SJSA1 (cell line): ENCODE results near the gene TEAD1. TPM values are rescaled to one million over a fixed set of nuclear protein-coding genes. Genes with fewer than 3 reads are reported as not detected.

Experiments
- DNase-seq, 2 experiments: peaks; one replicate each; pipeline ENCODE4 v3.0.0-alpha.2; 2015 to 2020; ENCODE audit warnings: low spot score in 2 of 2, low read depth in 1 of 2
- H3K27ac ChIP-seq: fragments of 250-450 bp; sonication (Bioruptor Pico); 2 replicates; pipeline ENCODE4 v1.5.1; 2020; ENCODE audit warnings: mild to moderate bottlenecking, moderate library complexity
- H3K27me3 ChIP-seq: fragments of 250-450 bp; sonication (Bioruptor Pico); replicated peaks from 2 replicates; pipeline ENCODE4 v1.5.1; 2020; ENCODE audit warnings: mild to moderate bottlenecking, moderate library complexity
- H3K36me3 ChIP-seq: fragments of 250-450 bp; sonication (Bioruptor Pico); 2 replicates; pipeline ENCODE4 v1.5.1; 2020; ENCODE audit warnings: mild to moderate bottlenecking
- H3K4me1 ChIP-seq: fragments of 250-450 bp; sonication (Bioruptor Pico); replicated peaks from 2 replicates; pipeline ENCODE4 v1.6.1; 2021; ENCODE audit warnings: mild to moderate bottlenecking
- H3K4me3 ChIP-seq: fragments of 250-450 bp; sonication (Bioruptor Pico); 2 replicates; pipeline ENCODE4 v1.5.1; 2020; ENCODE audit warnings: mild to moderate bottlenecking
- H3K9me3 ChIP-seq: fragments of 250-450 bp; sonication (Bioruptor Pico); replicated peaks from 2 replicates; pipeline ENCODE4 v1.5.1; 2020; ENCODE audit warnings: mild to moderate bottlenecking
- total RNA-seq: library from RNA; depleted of rRNA; stranded (reverse); fragments of >200 nt; shearing (Covaris generic); gene quantifications from 2 replicates; pipeline ENCODE4 v1.2.3, GENCODE V29; 2014

The TEAD1 gene
- total RNA-seq, 1 experiment from 2014 or later = 123 TPM

DNA sequence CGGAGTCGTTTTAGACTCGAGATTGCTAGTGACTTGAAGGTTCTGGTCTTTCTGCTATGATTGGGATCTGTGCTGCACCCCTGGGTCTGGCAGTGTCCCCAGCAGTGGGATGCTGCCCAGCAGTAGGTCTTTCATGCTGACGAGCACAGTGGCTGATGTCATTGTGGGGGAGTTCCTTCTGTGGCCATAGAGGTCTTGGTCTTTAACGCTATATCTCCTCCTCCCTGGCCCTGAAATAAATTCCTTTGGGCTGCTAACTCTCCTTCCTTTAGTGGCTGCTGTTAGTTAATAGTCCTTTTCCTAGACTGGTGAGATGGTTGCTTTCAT is 136.3 kb downstream of the TEAD1 start:
- H3K36me3 ChIP-seq = peaks cover 17% of the 10 kb centered on the region
- peaks cover 57% of the 10 kb centered on the region for H3K4me1 ChIP-seq
- no peaks in the 10 kb centered on the region for H3K27me3 ChIP-seq
- DNase-seq = no peak
- no peaks in the 10 kb centered on the region for H3K9me3 ChIP-seq
- no peak overlapping the region for H3K4me3 ChIP-seq
- no peak overlapping the region for H3K27ac ChIP-seq

- Histone ChIP-seq H3K27me3 (no peaks in the 10 kb centered on the region), H3K4me3 (no peak overlapping the region), H3K9me3 (no peaks in the 10 kb centered on the region), H3K36me3 (peaks cover 17% of the 10 kb centered on the region), H3K27ac (no peak overlapping the region), H3K4me1 (peaks cover 68% of the 10 kb centered on the region)
- no peak for DNase-seq
These were observed 137.6 kb downstream of the TEAD1 start for GRCh38 chr11:12811861-12812260.

GRCh38 chr11:12812849-12813248 is 138.6 kb downstream of the TEAD1 start:
- H3K27ac ChIP-seq = no peak overlapping the region

GRCh38 chr11:12813371-12814225 is 139.4 kb downstream of the TEAD1 start:
- Histone ChIP-seq H3K9me3 (no peaks in the 10 kb centered on the region), H3K27ac (peak overlapping the region; percentile 49), H3K4me1 (peaks cover 71% of the 10 kb centered on the region), H3K27me3 (no peaks in the 10 kb centered on the region), H3K4me3 (peak overlapping the region; percentile 4; the same call in 1 of the 2 replicates), H3K36me3 (peaks cover 24% of the 10 kb centered on the region)
- DNase-seq = no peak

More at GRCh38 chr11:12812849-12813248, 138.6 kb downstream of the TEAD1 start:
- DNase-seq = no peak
- Histone ChIP-seq H3K27me3 (no peaks in the 10 kb centered on the region), H3K9me3 (no peaks in the 10 kb centered on the region), H3K36me3 (peaks cover 21% of the 10 kb centered on the region), H3K4me3 (no peak overlapping the region), H3K4me1 (peaks cover 71% of the 10 kb centered on the region)

DNA sequence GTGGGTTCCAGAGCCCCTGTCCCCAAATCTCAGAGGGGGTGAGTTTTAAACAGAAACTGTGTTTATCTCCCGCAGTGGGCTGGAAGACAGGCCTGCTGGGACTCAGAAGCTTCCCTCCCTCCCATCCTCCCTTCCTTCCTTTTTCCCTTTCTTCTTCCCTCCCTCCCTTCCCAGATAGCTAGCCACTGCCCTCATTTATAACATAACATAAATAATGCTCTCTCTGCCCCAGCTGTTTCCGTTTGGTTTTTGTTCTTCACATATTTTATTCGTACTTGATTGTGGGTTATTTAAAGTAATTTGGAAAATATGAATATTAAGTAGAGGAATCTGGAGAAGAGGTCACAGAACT is 140.9 kb downstream of the TEAD1 start:
- no peaks in the 10 kb centered on the region for H3K27me3 ChIP-seq
- H3K36me3 ChIP-seq = peaks cover 20% of the 10 kb centered on the region
- no peak overlapping the region; the same call in 1 of the 2 replicates for H3K27ac ChIP-seq
- no peak for DNase-seq
- no peaks in the 10 kb centered on the region for H3K9me3 ChIP-seq
- no peak overlapping the region for H3K4me3 ChIP-seq
- H3K4me1 ChIP-seq = peaks cover 71% of the 10 kb centered on the region

GRCh38 chr11:12815931-12816494 is 141.8 kb downstream of the TEAD1 start:
- DNase-seq = no peak
- no peaks in the 10 kb centered on the region for H3K27me3 ChIP-seq
- no peak overlapping the region for H3K4me3 ChIP-seq
- peaks cover 25% of the 10 kb centered on the region for H3K36me3 ChIP-seq
- H3K9me3 ChIP-seq = no peaks in the 10 kb centered on the region
- H3K4me1 ChIP-seq = peaks cover 71% of the 10 kb centered on the region
- H3K27ac ChIP-seq = no peak overlapping the region

GRCh38 chr11:12817681-12818332 is 143.6 kb downstream of the TEAD1 start:
- peak in 1 of 2 experiments; percentile 79 for DNase-seq
- H3K27me3 ChIP-seq = no peaks in the 10 kb centered on the region
- no peaks in the 10 kb centered on the region for H3K9me3 ChIP-seq
- H3K36me3 ChIP-seq = peaks cover 30% of the 10 kb centered on the region
- H3K27ac ChIP-seq = peak overlapping the region; percentile 76
- H3K4me3 ChIP-seq = no peak overlapping the region
- H3K4me1 ChIP-seq = peaks cover 65% of the 10 kb centered on the region

DNA sequence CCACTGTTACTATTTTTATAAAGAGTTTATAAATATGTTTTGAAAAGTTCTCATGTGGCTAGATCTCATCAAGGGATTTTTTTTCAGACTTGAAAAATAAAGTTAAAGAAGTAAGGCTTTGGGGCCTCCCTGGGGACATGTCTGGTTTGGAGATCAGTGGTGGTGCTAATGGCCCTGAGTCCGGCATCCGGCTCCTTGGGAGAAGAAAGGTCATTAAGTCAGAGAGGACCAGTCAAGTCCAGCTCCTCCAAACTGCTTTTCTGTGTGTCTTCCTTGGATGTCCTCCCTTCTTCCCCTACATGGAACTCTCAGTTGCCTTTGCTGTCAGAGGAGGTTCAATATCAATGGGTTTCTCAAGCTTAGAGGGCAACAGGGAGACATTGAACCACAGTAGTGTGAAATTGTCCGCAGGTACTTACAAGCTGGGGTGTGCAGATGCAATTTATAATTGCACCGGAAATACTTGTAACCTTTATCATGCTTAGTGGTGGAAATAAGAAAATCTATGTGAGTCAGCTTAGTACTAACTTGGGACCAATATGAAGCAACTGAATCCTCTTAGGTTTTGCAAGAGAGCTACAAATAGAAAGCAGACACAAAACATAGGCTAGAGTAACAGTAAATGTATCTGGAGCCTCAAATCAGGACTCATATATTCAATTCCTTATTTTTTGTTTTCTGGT is 144.3 kb downstream of the TEAD1 start:
- peaks cover 58% of the 10 kb centered on the region for H3K4me1 ChIP-seq
- H3K9me3 ChIP-seq = no peaks in the 10 kb centered on the region
- no peak overlapping the region for H3K4me3 ChIP-seq
- DNase-seq = peak in 1 of 2 experiments; percentile 49
- H3K27me3 ChIP-seq = no peaks in the 10 kb centered on the region
- peak overlapping the region; percentile 76 for H3K27ac ChIP-seq
- peaks cover 25% of the 10 kb centered on the region for H3K36me3 ChIP-seq

GRCh38 chr11:12822392-12823022 is 148.3 kb downstream of the TEAD1 start:
- no peak for DNase-seq
- H3K4me3 ChIP-seq = no peak overlapping the region
- H3K36me3 ChIP-seq = peaks cover 22% of the 10 kb centered on the region
- no peak overlapping the region for H3K27ac ChIP-seq
- no peaks in the 10 kb centered on the region for H3K9me3 ChIP-seq
- H3K27me3 ChIP-seq = no peaks in the 10 kb centered on the region
- H3K4me1 ChIP-seq = peaks cover 36% of the 10 kb centered on the region

DNA sequence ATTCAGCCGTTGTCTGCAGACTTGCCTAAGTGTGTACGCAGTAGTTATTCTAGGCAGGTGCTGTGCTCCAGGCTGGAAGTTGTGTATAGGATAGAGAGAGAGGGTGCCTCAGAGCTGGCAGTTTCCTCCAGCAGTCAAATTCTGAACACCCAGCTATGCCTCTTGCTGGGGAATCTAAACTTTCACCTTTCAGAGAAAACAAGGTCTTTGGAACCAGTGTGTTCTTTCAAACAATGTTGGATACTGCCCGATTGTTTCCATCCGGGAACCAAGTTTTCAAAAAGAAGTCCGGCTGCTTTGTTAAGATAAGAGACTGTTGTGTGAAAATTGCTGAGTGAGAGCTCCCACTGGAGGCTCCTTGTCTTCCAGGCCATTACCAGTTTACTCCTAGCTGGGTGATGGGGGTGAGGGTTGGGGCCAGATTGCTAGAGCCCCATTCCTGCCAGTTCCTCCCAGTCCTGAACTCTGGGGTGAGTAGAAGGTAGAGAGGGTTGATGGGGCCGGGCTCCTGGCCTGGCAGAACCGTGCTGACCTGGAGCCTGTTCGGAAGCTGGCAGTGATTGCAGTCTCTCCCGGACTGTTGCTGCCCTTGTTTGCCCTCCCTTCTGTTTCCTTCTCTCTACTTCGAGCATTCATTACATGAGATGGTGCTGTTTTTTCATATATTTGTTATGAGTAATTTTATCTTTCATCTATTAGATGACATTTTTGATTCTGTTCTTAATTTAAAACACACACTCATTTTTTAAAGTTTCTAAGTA is 150.2 kb downstream of the TEAD1 start:
- no peaks in the 10 kb centered on the region for H3K27me3 ChIP-seq
- H3K36me3 ChIP-seq = peaks cover 19% of the 10 kb centered on the region
- no peaks in the 10 kb centered on the region for H3K9me3 ChIP-seq
- H3K4me1 ChIP-seq = peaks cover 30% of the 10 kb centered on the region
- no peak for DNase-seq
- H3K27ac ChIP-seq = no peak overlapping the region
- no peak overlapping the region for H3K4me3 ChIP-seq

- H3K36me3 ChIP-seq = peaks cover 12% of the 10 kb centered on the region
- DNase-seq = no peak
- H3K4me1 ChIP-seq = peaks cover 29% of the 10 kb centered on the region
- H3K27me3 ChIP-seq = no peaks in the 10 kb centered on the region
- no peak overlapping the region for H3K4me3 ChIP-seq
- H3K27ac ChIP-seq = no peak overlapping the region
- no peaks in the 10 kb centered on the region for H3K9me3 ChIP-seq
These were observed 152.2 kb downstream of the TEAD1 start for GRCh38 chr11:12826441-12826840.

DNA sequence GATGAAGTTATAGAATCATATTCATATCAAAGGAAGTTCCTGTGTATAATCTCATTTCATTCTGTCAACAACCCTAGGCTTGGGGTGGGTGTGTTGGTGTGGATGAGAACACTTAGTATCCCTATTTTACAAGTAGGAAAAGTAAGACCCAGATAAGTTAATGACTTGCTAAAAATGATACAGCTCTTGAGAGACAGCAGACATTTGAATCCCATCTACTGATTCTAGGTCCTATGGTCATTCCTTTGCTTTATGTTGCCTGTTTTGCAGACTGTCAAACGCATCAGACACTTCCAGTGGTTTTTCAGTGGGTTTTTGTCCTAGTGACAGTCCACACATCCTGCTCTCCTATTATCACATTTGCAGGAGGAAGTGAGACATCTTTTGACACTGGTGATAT is 153.1 kb downstream of the TEAD1 start:
- Histone ChIP-seq H3K27ac (peak overlapping the region; percentile 51), H3K4me3 (peak overlapping the region; percentile 35; the same call in 1 of the 2 replicates), H3K36me3 (peaks cover 12% of the 10 kb centered on the region), H3K27me3 (no peaks in the 10 kb centered on the region), H3K4me1 (peaks cover 29% of the 10 kb centered on the region), H3K9me3 (no peaks in the 10 kb centered on the region)
- no peak for DNase-seq
